ENCODE results near the gene NPBWR2. TPM values are rescaled to one million over a fixed set of nuclear protein-coding genes. Genes with fewer than 3 reads are reported as not detected.

Gene NPBWR2
- total and polyA plus RNA-seq, 9 of the 15 experiments (the other 6 are each of a cell fraction or from before 2014, with no cell fraction given) = not detected

GRCh38 chr20:64083378-64083803 is 24.0 kb downstream of the NPBWR2 start (continued):
- peak; percentile 32; the same call in 1 of the 2 replicates for TF ChIP-seq MYC (IDR thresholded peaks at IDR 0.05; ENCODE audit: low read depth, low read length)
- no peak for TF ChIP-seq MYC (CRISPR knock-in tag; IDR thresholded peaks at IDR 0.05; ENCODE audit: borderline replicate concordance, low read depth)
- no peak for TF ChIP-seq MEIS2 (IDR thresholded peaks at IDR 0.05; ENCODE audit: partially characterized antibody)
- TF ChIP-seq BCOR (IDR thresholded peaks at IDR 0.05) = no peak
- TF ChIP-seq RB1 (IDR thresholded peaks at IDR 0.05; ENCODE audit: low read depth) = peak; percentile 74; the same call in 1 of the 2 replicates
- TF ChIP-seq ZBTB7A (IDR thresholded peaks at IDR 0.05; ENCODE audit: borderline replicate concordance, control insufficient read depth, low read depth, low read length) = peak; percentile 86
- peak; percentile 50 to 75; a peak in 3 of 4 replicates for TF ChIP-seq MAZ (CRISPR knock-in tag; conservative IDR thresholded peaks at IDR 0.05 in 1 of 2, IDR thresholded peaks at IDR 0.05 in 1 of 2)
- no peak for TF ChIP-seq RFX1 (IDR thresholded peaks at IDR 0.05)
- 0 out of 2 replicates have a peak, but pooled peaks have one; percentile 16 for TF ChIP-seq ZNF431 (CRISPR knock-in tag; IDR thresholded peaks at IDR 0.05)
- peak; percentile 64 to 90 (median 75) for TF ChIP-seq CTCF (IDR thresholded peaks at IDR 0.05 in 2 of 3, conservative IDR thresholded peaks at IDR 0.05 in 1 of 3; ENCODE audit: insufficient read depth in 2 of 3, low read depth in 1 of 3, low read length in 3 of 3)
- TF ChIP-seq POLR2G (IDR thresholded peaks at IDR 0.05; ENCODE audit: low read depth, low read length) = no peak; the same call in 1 of the 2 replicates
- TF ChIP-seq HMGXB4 (CRISPR knock-in tag; IDR thresholded peaks at IDR 0.05) = no peak
- TF ChIP-seq YY1 (IDR thresholded peaks at IDR 0.05; ENCODE audit: borderline replicate concordance in 1 of 3, control insufficient read depth in 1 of 3, extremely low read depth in 1 of 3, insufficient read depth in 3 of 3, insufficient read length in 1 of 3, insufficient replicate concordance in 2 of 3, low read depth in 1 of 3, low read length in 2 of 3) = peak in 2 of 3 experiments; percentile 31 to 39
- TF ChIP-seq RAD21 (CRISPR knock-in tag; conservative IDR thresholded peaks at IDR 0.05 in 1 of 2, IDR thresholded peaks at IDR 0.05 in 1 of 2) = peak; percentile 64 to 76
- TF ChIP-seq HINFP (tag; conservative IDR thresholded peaks at IDR 0.05; ENCODE audit: low read depth) = no peak
- TF ChIP-seq RCOR1 (IDR thresholded peaks at IDR 0.05; ENCODE audit: borderline replicate concordance in 1 of 2, low read depth in 2 of 2, low read length in 2 of 2) = 0 out of 4 replicates have a peak, but pooled peaks of 1 of the 2 experiments have one; percentile 12
- TF ChIP-seq HDAC1 (IDR thresholded peaks at IDR 0.05) = 0 out of 4 replicates have a peak, but pooled peaks of 1 of the 2 experiments have one; percentile 10
- TF ChIP-seq MLX (CRISPR knock-in tag; conservative IDR thresholded peaks at IDR 0.05) = no peak
- no peak for TF ChIP-seq THAP7 (CRISPR knock-in tag; IDR thresholded peaks at IDR 0.05)
- TF ChIP-seq SNIP1 (IDR thresholded peaks at IDR 0.05; ENCODE audit: low read depth) = no peak
